Stimulated activated CD4-positive, alpha-beta T cell treated with anti-CD3 and anti-CD28 coated beads, Interleukin-1b, Interleukin-23, amount 100 ng/mL, for 1 hour (primary cell): ENCODE measurements around the gene KLHL3.
"Not testable (repeated sequence)": the region's sequence is repeated elsewhere in the genome, so short reads cannot be mapped to it uniquely, and the experiment has no call there.

ENCODE experiments used
- DNase-seq, 2 donors: peaks; one replicate each; pipeline ENCODE4 v3.0.0-alpha.2; 2020; ENCODE audit warnings: low read depth in 2 of 2

KLHL3 gene

GRCh38 chr5:137735555-137736284 is at the start of gene KLHL3:
TSS of gene KLHL3 (minus strand) at chr5:137736089. CDS start at chr5:137735646, 443 bp downstream.
- no peak for DNase-seq

- no peak for DNase-seq
Observed at GRCh38 chr5:137782984-137783536, 47.2 kb upstream of the KLHL3 start.

GRCh38 chr5:137782055-137782454 is 46.2 kb upstream of the KLHL3 start:
- DNase-seq = no peak

- no peak for DNase-seq
Observed at GRCh38 chr5:137778772-137779564, 43.1 kb upstream of the KLHL3 start.

- DNase-seq = not testable (repeated sequence)
Observed at GRCh38 chr5:137767937-137768336, 32.0 kb upstream of the KLHL3 start.

GRCh38 chr5:137761566-137761965 is 25.7 kb upstream of the KLHL3 start:
- no peak for DNase-seq

- DNase-seq = no peak
Observed at GRCh38 chr5:137760719-137761516, 25.0 kb upstream of the KLHL3 start.

GRCh38 chr5:137760294-137760693 is 24.4 kb upstream of the KLHL3 start:
- DNase-seq = no peak

GRCh38 chr5:137758715-137759306 is 22.9 kb upstream of the KLHL3 start:
- DNase-seq = no peak

GRCh38 chr5:137758121-137758520 is 22.2 kb upstream of the KLHL3 start:
- no peak for DNase-seq

- no peak for DNase-seq
Observed at GRCh38 chr5:137757634-137758033, 21.7 kb upstream of the KLHL3 start.

GRCh38 chr5:137754961-137755762 is 19.3 kb upstream of the KLHL3 start:
- no peak for DNase-seq

- DNase-seq = peak; percentile 88 to 91
Observed at GRCh38 chr5:137754188-137754960, 18.5 kb upstream of the KLHL3 start, which contains the start of gene HNRNPA0. TSS of gene HNRNPA0 (minus strand) at chr5:137754363. CDS start at chr5:137754066, 297 bp downstream.

- no peak for DNase-seq
Observed at GRCh38 chr5:137753691-137754187, 17.9 kb upstream of the KLHL3 start.

GRCh38 chr5:137752905-137753690 is 17.2 kb upstream of the KLHL3 start:
- no peak for DNase-seq

GRCh38 chr5:137751869-137752491 is 16.1 kb upstream of the KLHL3 start:
- no peak for DNase-seq

GRCh38 chr5:137750436-137750835 is 14.5 kb upstream of the KLHL3 start:
- no peak for DNase-seq

GRCh38 chr5:137747848-137748247 is 12.0 kb upstream of the KLHL3 start:
- DNase-seq = no peak
